ENCODE results near the gene ZNF506.
"Not testable (repeated sequence)": the region's sequence is repeated elsewhere in the genome, so short reads cannot be mapped to it uniquely, and the experiment has no call there.

Gene ZNF506

GRCh38 chr19:19745496-19746285 is 75.9 kb downstream of the ZNF506 start:
- DNase-seq (ENCODE audit: low read depth in 1 of 2, low spot score in 1 of 2): no peak

DNA sequence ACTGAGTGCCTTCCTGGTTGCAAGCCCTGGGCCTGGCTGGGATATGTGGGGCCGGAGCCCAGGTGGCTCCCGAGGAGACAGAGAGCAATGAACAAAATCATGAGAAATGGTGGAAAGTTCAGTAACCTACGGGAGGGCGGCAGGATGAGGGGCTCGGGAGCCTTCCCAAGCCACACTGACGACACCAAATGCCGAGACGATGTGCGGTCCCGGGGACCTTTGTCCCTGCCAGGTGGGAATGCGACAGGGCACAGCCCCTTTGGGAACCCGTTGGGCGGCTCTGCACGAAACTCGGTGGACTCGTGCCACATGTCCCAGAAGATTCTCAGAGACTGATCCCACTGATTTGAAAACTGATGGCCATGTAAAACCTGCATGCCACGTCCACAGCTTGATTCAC is 76.9 kb downstream of the ZNF506 start:
- DNase-seq (ENCODE audit: low read depth in 1 of 2, low spot score in 1 of 2): no peak

DNA sequence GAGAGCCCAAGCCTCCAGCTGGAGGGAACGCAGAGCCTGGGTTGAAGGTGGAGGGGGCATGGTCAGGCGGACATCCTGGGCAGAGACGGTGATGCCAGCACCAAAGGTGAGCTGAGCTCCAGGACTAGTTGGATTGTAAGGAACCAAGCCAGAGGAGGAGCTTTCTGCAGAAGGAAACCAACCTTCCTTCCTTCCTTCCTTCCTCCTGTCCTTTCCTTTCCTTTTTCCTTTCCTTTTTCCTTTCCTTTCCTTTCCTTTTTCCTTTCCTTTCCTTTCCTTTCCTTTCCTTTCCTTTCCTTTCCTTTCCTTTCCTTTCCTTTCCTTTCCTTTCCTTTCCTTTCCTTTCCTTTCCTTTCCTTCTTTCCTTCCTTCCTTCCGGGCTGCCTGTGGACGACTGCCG is 77.6 kb downstream of the ZNF506 start:
- DNase-seq (ENCODE audit: low read depth in 1 of 2, low spot score in 1 of 2): not testable (repeated sequence)

- no peak for DNase-seq (ENCODE audit: low read depth in 1 of 2, low spot score in 1 of 2)
Measured at GRCh38 chr19:19743176-19743575, 78.4 kb downstream of the ZNF506 start.

GRCh38 chr19:19742773-19743172 is 78.8 kb downstream of the ZNF506 start:
- DNase-seq (ENCODE audit: low read depth in 1 of 2, low spot score in 1 of 2): no peak

All from activated CD4-positive, alpha-beta T cell treated with anti-CD3 and anti-CD28 coated beads, Interleukin-2, amount 50 U/mL, for 24 hours (primary cell).